Measurements from ENCODE around the gene TRIP11. TPM values are rescaled to one million over a fixed set of nuclear protein-coding genes. Genes with fewer than 3 reads are reported as not detected.
A peak's percentile ranks its signal among the peaks of the same experiment; 100 is the strongest.

Gene TRIP11
- total RNA-seq, 1 experiment from 2014 or later, result 65.8 TPM

GRCh38 chr14:91977884-91978283, 62.0 kb downstream of the TRIP11 start:
- no peaks in the 10 kb centered on the region for H3K9me3 Mint-ChIP-seq (ENCODE audit: unreplicated experiment)
- POLR2A ChIA-PET, result interaction anchor here (1.0 kb wide), 1 partner anchor 19 kb away, joined by 3 read pairs; no protein-coding TSS in a partner anchor
- H3K36me3 Mint-ChIP-seq (ENCODE audit: insufficient read depth, unreplicated experiment), result peaks cover 57% of the 10 kb centered on the region
- peak overlapping the region; percentile 78 for H3K27ac Mint-ChIP-seq (ENCODE audit: low read depth, unreplicated experiment)
- peaks cover 13% of the 10 kb centered on the region for H3K4me1 Mint-ChIP-seq (ENCODE audit: insufficient read depth, unreplicated experiment)
- no peak for DNase-seq (ENCODE audit: unreplicated experiment)
- H3K27me3 Mint-ChIP-seq (ENCODE audit: insufficient read depth, unreplicated experiment), result no peaks in the 10 kb centered on the region
- no peak overlapping the region for H3K4me3 Mint-ChIP-seq (ENCODE audit: unreplicated experiment)
- intact Hi-C loops (cut with micrococcal nuclease), result no loop called here
- CTCF ChIA-PET, result interaction anchor here (1.8 kb wide), 1 partner anchor 19 kb away, joined by 7 read pairs; no protein-coding TSS in a partner anchor
- BruUV-seq (replicated peaks), result no TSS peak
- TF ChIP-seq CTCF (IDR thresholded peaks at IDR 0.05; ENCODE audit: unreplicated experiment), result no peak

- peaks cover 70% of the 10 kb centered on the region for H3K36me3 Mint-ChIP-seq (ENCODE audit: insufficient read depth, unreplicated experiment)
- H3K4me1 Mint-ChIP-seq (ENCODE audit: insufficient read depth, unreplicated experiment), result peaks cover 10% of the 10 kb centered on the region
- CTCF ChIA-PET, result interaction anchor here (0.9 to 2.3 kb wide), 3 partner anchors 15 to 326 kb away, joined by 3 to 12 read pairs (median 4); no protein-coding TSS in a partner anchor
- POLR2A ChIA-PET, result interaction anchor here (0.8 to 1.1 kb wide), 3 partner anchors 20 to 130 kb away, joined by 3 to 4 read pairs (median 3); partner anchors contain the start of gene ATXN3
- no peak for TF ChIP-seq CTCF (IDR thresholded peaks at IDR 0.05; ENCODE audit: unreplicated experiment)
- no peaks in the 10 kb centered on the region for H3K27me3 Mint-ChIP-seq (ENCODE audit: insufficient read depth, unreplicated experiment)
- no peaks in the 10 kb centered on the region for H3K9me3 Mint-ChIP-seq (ENCODE audit: unreplicated experiment)
- intact Hi-C loops (cut with micrococcal nuclease), result no loop called here
- no peak overlapping the region for H3K4me3 Mint-ChIP-seq (ENCODE audit: unreplicated experiment)
- H3K27ac Mint-ChIP-seq (ENCODE audit: low read depth, unreplicated experiment), result no peak overlapping the region
- DNase-seq (ENCODE audit: unreplicated experiment), result no peak
- no TSS peak for BruUV-seq (replicated peaks)
Measured at GRCh38 chr14:91975763-91976162, 64.1 kb downstream of the TRIP11 start.

GRCh38 chr14:91971188-91971778, 68.6 kb downstream of the TRIP11 start:
- H3K27ac Mint-ChIP-seq (ENCODE audit: low read depth, unreplicated experiment), result no peak overlapping the region

More at GRCh38 chr14:91971188-91971778, 68.6 kb downstream of the TRIP11 start:
- Mint-ChIP-seq H3K27me3 (ENCODE audit: insufficient read depth, unreplicated experiment) (no peaks in the 10 kb centered on the region), H3K4me1 (ENCODE audit: insufficient read depth, unreplicated experiment) (no peaks in the 10 kb centered on the region), H3K4me3 (ENCODE audit: unreplicated experiment) (no peak overlapping the region), H3K36me3 (ENCODE audit: insufficient read depth, unreplicated experiment) (peaks cover 75% of the 10 kb centered on the region), H3K9me3 (ENCODE audit: unreplicated experiment) (no peaks in the 10 kb centered on the region)
- intact Hi-C loops (cut with micrococcal nuclease), result no loop called here
- no TSS peak for BruUV-seq (replicated peaks)
- CTCF ChIA-PET, result interaction anchor here (0.6 to 0.7 kb wide), 3 partner anchors 8 to 450 kb away, joined by 3 to 4 read pairs (median 3); no protein-coding TSS in a partner anchor
- POLR2A ChIA-PET, result interaction anchor here (1.3 kb wide), 1 partner anchor 14 kb away, joined by 3 read pairs; no protein-coding TSS in a partner anchor
- TF ChIP-seq CTCF (IDR thresholded peaks at IDR 0.05; ENCODE audit: unreplicated experiment), result no peak
- DNase-seq (ENCODE audit: unreplicated experiment), result no peak

Measured in MCF 10A (cell line).